HG02943 (cell line): ENCODE data around the gene EFCAB6.

Experiments
- ATAC-seq: cut with Tn5 transposase; IDR thresholded peaks from one replicate; pipeline ENCODE4 v1.9.1; 2021; ENCODE audit warnings: mild to moderate bottlenecking, low read depth, moderate library complexity; ENCODE audit not compliant: unreplicated experiment

Gene EFCAB6, protein sequence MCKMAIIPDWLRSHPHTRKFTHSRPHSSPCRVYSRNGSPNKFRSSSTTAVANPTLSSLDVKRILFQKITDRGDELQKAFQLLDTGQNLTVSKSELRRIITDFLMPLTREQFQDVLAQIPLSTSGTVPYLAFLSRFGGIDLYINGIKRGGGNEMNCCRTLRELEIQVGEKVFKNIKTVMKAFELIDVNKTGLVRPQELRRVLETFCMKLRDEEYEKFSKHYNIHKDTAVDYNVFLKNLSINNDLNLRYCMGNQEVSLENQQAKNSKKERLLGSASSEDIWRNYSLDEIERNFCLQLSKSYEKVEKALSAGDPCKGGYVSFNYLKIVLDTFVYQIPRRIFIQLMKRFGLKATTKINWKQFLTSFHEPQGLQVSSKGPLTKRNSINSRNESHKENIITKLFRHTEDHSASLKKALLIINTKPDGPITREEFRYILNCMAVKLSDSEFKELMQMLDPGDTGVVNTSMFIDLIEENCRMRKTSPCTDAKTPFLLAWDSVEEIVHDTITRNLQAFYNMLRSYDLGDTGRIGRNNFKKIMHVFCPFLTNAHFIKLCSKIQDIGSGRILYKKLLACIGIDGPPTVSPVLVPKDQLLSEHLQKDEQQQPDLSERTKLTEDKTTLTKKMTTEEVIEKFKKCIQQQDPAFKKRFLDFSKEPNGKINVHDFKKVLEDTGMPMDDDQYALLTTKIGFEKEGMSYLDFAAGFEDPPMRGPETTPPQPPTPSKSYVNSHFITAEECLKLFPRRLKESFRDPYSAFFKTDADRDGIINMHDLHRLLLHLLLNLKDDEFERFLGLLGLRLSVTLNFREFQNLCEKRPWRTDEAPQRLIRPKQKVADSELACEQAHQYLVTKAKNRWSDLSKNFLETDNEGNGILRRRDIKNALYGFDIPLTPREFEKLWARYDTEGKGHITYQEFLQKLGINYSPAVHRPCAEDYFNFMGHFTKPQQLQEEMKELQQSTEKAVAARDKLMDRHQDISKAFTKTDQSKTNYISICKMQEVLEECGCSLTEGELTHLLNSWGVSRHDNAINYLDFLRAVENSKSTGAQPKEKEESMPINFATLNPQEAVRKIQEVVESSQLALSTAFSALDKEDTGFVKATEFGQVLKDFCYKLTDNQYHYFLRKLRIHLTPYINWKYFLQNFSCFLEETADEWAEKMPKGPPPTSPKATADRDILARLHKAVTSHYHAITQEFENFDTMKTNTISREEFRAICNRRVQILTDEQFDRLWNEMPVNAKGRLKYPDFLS (N-terminal part only)

DNA sequence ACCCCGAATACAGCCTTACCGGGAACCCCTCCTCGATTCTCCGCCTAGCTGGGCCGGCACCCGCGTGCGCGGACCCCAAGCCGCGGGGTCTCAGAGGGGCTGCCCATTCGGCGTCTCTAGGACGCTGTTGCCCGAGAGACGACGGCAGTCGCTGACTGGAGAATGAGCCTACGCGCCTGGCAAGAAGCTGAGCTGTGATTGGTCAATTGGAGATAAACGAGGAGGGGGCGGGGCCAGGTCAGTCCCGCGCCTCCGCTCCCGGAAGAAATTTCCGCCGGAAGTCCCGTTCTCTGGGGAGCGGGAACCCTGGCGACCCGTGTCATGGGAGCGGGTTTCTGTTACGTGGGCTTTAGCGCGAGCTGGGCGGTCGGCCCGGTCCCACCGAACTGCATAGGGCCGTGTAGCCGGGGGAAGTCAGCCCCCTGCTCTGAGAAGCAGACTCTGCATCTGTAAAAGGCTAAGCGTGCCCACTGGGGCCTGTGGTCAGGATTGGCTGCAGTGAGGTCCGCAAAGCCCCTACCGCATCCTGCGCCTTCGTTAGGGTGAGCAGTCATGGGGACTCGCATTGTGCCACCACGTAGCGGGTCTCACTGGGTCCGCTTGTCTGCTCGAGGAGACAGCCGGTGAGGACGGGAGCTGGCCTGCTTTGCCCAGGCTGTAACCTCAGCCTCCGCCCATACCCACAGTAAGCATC is at the start of gene EFCAB6:
EFCAB6 (minus strand) TSS at position 157 of the 694 bp plus-strand sequence. CDS start 29,987 bp downstream, outside the sequence.
- ATAC-seq: peak; percentile 88

DNA sequence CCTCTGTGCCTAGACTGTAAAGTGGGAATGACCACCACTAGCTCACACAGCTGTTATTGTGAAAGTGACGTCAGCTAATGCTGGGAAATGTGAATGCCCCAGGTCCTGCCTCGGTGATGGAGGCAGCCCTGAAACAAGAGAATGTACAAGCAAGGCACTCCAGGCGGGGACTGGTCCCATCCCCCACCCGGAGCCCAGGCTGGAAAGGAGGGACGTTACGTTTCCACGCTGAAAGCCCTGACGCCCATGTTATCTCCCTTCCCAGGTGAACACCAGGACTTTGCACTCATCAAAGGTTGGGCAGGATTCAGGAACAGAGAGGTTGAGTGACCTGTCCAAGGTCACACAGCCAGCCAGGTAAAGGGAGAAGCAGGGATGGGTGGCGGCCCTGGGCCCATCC is 49.4 kb upstream of the EFCAB6 start:
- no peak for ATAC-seq

DNA sequence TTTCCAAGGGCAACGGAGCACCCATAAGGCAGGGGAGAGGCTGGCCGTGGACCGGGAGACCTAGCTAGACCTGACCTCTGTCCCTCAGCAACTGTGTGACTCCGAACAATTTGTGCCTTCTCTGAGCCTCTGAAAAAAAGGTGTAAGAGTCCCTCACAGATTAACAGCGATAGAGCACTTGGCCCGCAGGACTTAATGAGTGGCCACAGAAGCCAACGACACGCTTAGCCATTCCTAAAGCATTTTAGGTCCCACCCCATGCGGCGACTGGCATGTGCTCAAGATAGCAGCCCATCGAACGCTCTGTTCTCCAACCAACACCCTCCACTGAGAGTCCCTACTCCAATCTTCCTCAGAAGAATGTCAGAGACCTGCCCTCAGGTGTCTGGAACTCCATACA is 48.7 kb upstream of the EFCAB6 start:
- ATAC-seq: no peak

DNA sequence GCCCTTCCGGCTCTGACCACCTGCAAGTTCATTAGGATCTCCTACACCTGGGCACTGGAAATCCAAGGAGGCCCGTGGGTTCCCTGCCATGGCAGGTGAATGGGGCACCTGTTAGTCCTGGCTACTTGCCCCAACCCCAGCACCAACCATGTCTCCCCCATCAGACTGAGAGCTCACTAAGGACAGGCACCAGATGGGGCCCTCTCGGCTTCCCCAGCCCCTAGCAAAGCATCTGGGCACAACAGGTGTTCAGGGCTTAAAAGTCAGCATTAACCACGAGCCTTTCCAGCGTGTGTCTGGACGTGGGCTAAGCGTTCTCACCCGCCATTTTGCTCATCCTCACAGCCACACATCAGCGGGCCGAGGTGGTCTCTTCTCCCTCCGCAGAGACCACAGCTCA is 48.0 kb upstream of the EFCAB6 start:
- no peak for ATAC-seq

DNA sequence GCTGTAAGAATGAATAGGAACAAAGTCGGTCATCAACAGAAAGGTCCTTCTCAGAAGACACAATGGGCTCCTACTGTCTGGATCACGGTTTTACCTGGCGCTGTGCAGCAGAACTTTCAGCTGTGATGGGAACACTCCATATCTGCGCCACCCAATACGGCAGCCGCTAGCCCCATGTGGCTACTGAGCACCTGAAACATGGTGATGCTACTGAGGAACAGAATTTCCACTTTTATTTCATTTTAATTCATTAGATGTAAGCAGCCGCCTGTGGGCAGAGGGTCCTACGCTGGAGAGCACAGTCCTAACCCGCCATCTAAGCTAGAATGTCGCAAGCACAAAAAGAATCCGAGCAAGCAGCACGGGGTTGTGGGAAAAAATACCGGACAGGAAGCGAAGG is 47.5 kb upstream of the EFCAB6 start:
- ATAC-seq: no peak

DNA sequence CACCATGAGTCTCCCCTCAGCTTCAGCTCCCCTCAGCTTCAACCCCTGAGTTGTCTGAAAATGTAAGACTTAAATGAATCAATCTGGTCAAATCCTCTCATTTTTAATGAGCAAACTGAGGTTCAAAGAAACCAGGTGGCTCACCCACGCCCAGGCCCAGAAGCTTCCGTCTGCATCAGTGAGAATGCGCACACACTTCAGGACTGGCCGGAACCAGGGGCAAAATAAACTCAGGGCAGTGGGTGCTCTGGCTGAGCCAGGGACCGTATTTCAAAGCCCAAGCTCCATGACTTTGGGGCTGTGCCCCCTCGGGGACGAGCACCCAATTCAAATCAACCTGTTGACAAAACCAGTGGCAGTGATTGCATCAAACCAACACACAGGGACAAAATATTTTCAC is 47.1 kb upstream of the EFCAB6 start:
- no peak for ATAC-seq

DNA sequence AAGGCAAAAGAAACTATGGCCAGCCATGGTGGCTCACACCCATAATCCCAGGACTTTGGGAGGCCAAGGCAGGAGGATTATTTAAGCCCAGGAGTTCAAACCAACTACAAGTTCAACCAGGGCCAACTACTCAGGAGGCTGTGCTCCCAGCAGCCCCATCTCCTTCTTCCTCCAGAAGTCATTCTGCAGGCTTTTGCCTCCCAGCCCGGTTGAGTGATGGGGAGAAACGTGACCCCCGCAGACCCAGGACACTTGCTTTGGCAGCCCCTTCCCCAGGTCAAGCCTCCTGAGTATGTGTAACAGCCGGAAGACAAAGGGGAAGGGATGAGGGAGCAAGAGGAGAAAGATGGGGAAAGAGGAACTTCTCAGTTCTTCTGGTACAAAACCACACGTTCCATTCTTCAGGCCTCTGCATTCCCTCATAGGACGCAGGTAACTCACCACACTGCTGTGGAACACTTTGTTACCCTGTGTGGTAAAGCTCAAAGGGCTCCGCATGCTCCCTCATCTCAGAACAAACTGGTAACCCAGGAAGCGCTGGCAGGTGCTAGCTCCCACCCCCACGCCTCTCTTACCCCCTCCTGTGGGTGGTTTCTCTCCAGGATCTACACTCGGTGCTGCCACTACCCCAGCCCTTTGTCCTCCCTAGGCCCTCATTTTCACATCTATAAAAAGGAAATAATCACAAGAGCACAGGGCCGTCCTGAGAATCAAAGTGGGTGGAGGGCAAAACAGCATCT is 46.2 kb upstream of the EFCAB6 start:
- ATAC-seq: no peak

DNA sequence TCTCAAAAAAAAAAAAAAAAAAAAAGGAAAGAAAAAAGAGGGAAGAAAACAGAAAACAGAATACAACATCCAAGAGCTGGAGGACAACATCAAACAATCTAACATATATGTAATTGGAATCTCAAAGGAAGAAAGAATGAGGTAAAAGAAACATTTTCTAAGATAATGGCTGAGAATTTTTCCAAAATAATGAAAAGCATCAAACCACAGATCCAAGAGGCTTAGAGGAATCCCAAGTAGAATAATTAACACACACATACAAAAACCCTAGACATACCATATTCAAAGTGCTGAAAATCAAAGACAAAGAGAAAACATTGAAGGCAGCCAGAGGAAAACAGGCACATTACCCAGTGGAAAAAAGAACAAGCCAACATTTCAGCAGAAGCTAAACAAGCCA is 45.3 kb upstream of the EFCAB6 start:
- ATAC-seq: no peak

DNA sequence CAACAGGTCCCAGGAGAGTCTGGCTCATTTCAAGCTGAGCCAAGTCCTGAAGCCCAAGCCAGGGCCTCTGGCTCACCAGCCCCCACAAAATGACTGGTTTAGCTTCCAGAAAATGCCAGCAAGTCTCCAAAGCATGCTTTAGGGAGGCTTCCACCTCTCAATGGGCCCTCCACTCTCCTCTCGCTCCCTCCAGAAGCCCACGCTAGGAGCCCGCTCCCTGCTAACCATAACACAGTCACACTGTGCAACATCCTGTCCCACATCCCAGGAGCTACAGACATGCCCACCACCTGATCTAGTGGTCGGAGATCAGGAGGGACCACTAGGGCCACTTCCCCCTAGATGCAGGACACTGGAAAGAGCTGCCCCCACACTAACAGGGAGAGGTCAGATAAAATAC is 43.3 kb upstream of the EFCAB6 start:
- ATAC-seq: no peak

DNA sequence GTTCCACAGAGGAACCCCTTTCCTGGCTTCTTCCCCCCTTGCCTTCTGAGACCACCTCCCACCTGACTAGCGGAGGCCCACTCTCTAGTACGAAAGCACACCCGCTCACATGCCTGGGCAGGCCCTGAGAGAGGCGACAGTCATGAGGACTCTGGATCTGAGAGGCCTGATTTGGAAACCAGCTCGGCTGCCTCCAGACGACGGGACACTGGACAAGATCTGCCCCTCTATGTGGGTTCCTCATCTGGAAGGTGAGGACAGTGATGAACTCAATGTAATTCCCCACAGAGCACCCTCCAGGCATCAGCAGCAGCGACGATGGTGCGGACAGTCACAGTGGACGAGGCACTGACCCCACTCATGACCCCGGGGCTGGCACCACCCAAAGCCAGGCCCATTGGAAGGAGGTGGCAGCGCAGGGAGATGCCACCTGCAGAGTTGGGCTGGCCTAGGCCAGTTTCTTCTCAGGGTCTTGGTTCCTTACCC is 42.7 kb upstream of the EFCAB6 start:
- no peak for ATAC-seq

DNA sequence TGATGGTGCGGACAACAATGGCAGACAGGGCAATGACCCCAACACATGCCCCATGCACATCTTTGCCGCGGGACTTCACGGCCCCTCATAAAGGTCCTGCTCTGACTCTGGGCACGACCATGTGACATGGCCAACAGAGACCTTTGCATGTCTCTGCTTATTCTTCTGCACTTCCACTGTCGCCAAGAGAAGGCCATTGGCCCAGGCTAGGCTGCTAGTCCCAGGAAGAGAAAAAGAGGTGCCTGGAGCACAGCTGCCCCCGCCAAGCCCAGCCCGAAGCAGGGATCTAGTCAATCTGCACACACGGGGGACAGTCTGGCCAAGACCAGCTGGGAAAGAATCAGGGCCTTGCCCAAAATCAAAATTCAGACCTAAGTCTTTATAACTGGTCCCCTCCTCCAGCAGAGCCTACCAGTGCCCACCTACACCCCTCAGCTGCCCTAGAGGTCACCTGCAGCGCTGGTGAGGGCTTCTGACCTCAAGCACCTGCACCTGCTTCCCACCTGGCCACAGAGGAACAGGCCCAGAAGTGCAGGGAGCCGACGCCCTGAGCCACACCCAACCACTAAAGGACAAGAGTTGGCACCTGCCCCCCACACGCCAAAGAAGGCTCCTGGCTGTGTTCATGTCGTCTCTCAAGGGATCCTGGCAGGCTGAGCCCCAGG is 42.1 kb upstream of the EFCAB6 start:
- no peak for ATAC-seq

DNA sequence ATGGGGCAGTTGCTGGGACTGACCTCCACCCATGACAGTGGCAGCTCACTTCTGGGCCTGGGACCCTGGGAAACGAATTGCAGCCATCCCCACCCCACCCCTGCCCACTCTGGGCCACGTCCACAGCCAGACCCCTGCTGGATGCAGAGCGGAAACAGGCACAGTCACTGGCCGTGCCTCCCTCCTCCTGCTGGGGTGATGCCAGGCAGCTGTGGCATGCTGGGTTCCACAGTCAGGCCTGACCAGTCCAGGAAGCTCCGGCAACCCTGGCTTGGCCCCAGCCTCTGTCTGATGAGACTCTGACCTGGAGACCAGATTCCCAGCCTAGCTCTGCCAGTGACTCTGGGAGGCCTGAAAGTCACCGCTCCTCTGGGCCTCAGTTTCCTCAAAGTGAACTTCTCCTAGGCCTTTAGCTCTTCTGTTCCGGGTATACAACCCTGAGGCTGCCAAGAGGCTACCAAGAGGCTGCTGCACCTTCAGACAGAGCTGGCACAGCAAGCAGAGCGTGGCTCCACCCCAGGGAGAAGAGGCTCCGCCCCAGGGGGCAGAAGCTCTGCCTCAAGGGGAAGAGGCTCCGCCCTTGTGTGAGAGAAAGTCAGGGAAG is 41.3 kb upstream of the EFCAB6 start:
- no peak for ATAC-seq

DNA sequence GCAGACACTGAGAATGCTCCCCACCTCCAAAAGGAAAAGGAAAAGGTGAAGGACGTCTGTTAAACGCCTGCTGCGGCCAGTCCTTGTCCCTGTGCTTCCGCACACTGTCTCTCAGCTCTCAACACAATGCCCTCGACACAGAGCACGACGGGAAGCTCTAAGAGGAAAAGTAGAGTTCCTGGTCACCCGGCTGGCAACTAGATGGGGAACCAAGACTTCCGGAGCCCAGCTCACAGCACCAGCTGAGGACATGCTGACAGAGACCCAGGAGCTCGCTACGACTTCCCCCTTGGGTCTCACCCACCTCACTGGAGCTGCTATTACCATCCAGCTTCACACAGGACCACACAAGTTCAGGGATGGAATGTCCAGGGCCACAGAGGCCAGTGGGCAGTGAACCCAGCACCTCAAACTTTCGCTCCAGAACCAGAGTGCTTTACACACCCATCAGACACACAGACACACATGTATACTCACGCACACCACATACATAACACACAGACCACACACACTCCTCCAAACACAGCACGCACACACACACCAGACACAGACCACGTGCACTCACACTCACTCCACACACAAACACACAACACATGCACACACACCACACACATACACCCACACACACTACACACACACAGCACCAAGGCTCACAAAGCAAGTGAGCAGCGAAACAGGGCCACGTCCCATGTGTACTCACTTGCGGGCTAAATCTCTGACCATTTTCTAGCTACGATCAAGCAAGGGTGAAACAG is 40.6 kb upstream of the EFCAB6 start:
- ATAC-seq: no peak

DNA sequence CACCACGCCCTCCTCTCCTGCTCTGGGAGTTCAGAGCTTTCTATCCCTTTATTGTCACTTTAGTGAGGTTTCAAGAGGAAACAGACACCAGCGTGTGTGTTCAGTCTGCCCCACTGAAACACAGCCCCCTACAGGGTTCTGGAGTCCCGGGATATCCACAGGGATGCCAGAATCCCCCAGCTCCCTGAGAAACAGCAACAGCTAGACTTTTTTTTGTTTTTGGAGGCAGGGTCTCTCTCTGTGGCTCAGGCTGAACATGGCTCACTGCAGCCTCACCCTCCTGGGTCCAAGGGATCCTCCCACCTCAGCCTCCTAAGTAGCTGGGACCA is 39.8 kb upstream of the EFCAB6 start:
- no peak for ATAC-seq

DNA sequence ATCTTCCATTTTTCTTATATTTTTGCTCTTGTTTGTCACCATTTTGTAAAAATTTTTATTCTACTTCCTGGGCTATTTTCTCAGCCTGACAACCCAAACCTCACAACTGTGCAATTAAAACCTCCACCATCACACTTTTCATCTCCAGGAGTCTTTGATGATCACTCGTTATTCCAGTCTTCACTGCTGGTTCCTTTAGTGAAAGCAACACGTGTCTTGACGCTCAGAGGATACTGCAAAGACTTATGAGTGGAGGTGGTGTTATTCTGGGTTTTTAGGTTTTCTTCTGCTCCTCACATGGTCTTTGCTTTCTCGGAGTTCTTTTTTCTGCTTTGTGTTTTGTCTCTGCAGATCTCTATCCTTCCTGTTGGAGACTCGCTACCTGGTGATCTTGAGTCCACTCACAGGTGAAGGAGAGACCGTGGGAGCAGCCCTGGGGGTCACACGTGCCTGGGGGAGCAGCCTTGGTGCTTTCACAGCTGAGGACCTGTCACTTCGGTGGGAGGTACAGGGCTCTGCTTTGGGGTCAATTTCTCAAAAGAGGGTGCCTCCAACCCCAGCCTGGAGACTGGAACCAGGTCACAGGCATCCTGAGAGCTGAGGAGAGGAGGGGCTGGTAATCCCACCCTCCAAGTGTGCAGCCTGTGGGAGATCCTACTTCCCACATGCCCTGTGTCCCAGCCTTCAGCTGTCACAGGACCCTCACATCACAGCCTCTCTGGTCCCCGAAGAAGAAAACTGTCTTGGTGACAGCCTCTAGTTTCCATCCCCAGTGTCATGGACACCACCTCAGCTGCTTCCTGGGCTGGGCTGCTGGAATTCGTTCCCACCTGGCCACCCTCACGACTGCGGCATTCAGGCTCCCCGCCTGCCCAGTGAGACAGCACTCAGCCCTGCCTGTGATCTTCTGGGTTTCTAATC is 39.2 kb upstream of the EFCAB6 start:
- ATAC-seq: no peak

DNA sequence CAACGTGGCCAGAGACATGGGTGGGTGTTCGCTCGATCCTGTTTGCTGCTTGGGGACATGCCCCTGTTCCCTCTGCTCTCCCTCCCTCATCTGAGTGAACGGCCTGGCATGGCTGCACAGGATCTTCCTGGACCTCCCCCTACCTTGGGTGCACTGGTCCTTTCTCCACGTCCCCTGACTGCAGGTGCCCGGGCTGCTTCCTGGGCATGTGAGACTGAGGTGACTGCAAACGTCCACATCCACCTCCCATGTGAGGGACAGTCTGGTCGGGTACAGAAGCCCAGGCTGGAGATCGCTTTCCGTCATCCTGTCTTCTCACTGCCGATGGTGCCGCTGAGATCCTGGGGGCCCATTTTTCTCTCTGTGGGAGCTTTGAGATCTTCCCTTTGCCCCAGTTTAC is 38.4 kb upstream of the EFCAB6 start:
- no peak for ATAC-seq

DNA sequence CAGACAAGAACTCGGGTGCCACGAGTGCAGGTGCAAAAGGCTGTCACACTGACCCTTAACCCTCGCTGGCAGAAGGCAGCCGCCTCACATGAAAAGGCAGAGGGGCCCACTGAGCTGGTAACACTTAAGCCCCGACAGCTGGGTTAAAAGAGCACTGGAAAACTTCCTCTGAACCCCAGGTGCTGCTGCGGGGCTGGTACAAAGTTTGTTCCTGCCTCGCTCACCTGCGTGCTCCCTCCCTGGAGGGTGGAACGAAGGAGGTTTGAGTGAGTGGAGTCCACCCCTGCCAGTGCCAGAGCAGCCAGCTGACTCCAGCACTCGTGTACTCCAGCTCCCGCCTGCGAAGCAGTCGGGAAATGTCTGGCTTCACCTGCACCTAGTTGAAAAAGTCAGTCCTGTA is 37.6 kb upstream of the EFCAB6 start:
- ATAC-seq: no peak
